Activated T-helper 9 cell treated with anti-CD3 and anti-CD28 coated beads, Interleukin-2, amount 50 U/mL, for 16 hours (primary cell): ENCODE results near the gene ADPRHL1.
"Not testable (repeated sequence)": the region's sequence is repeated elsewhere in the genome, so short reads cannot be mapped to it uniquely, and the experiment has no call there.

Source experiments
- DNase-seq: peaks from one replicate; pipeline ENCODE4 v3.0.0-alpha.2; 2020; ENCODE audit warnings: low read depth

ADPRHL1 gene

DNA sequence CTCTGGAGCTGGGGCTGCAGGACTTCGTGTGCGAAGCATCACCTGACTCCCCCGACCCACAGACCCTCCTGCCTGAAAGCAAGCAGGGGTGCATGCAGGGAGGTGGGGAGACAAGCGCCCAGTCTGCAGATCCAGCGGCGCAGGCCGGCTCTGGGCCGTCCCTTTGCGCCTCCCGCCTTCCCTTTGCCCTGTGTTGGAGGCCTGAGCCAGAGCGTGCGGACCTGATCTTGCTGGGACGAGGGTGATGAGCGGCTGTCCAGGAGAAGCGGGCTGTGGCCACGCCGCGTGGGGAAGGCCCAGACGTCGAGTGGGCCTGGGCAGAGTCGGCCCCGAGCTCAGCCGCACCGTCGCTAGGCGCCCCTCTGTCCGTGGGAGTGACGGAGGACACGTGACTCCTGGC lies 84.1 kb downstream of the ADPRHL1 start:
- DNase-seq, result no peak

- DNase-seq, result not testable (repeated sequence)
Observed at GRCh38 chr13:113368353-113368752, 84.9 kb downstream of the ADPRHL1 start.

DNA sequence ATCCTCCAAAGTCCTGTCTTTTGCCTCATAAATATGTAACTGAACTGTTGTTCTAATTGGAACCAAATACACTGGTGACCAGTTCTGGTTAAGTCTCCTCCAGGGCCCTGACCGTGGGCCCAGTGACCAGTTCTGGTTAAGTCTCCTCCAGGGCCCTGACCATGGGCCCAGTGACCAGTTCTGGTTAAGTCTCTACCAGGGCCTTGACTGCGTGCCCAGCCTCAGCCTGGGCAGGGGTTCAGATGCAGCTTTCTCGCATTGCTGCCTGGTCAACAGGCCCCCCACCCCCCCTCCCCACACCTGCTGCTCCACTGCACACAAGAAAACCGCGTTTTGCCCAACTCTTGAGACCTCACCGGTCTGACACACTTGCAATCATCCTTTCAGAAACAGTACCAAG lies 85.5 kb downstream of the ADPRHL1 start:
- no peak for DNase-seq

DNA sequence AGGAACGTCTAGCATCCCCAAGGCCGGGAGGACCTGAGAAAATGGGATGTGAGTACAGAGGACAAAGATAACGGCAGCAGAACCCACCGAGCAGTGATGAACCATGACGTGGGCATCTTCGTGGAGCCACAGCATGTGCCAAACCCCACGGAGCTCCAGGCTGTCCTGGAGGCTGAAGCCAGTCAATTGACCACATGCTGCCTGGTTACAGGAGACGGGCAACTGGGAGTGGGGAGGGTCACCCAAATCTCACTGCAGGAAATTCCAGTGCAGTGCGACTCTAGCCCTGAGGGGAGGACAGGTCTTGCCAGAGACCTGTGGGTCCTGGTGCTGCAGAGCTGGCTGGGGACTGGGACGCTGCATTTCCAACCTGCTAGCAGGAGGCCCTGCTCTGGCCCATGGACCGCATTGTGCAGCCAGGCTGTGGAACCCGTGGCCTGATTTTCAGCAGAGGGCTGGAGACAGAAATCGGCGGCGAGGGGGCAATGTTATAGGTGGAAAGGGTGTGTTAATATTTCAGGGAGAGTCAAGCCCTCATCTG lies 86.2 kb downstream of the ADPRHL1 start:
- DNase-seq, result no peak

- DNase-seq, result no peak
Observed at GRCh38 chr13:113365971-113366588, 87.2 kb downstream of the ADPRHL1 start.

DNA sequence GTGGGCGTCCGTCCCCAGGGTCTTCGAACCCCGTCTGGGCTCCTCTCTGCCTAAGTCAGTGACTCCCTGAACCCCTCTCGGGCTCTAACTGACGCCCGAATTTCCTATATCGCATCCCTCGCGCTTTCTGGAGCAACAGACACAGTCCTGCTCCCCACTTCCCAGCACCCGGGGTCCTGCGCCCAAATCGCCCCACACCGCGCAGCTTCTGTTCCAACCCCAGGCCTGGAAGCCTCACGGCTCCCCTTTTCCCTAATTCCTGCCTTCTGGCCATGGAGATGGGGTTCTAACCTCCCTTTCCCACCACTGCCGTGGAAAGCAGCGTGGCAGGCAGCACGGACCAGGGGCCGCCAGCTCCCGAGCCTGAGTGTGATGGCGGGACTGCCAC lies 87.7 kb downstream of the ADPRHL1 start:
- DNase-seq, result no peak

DNA sequence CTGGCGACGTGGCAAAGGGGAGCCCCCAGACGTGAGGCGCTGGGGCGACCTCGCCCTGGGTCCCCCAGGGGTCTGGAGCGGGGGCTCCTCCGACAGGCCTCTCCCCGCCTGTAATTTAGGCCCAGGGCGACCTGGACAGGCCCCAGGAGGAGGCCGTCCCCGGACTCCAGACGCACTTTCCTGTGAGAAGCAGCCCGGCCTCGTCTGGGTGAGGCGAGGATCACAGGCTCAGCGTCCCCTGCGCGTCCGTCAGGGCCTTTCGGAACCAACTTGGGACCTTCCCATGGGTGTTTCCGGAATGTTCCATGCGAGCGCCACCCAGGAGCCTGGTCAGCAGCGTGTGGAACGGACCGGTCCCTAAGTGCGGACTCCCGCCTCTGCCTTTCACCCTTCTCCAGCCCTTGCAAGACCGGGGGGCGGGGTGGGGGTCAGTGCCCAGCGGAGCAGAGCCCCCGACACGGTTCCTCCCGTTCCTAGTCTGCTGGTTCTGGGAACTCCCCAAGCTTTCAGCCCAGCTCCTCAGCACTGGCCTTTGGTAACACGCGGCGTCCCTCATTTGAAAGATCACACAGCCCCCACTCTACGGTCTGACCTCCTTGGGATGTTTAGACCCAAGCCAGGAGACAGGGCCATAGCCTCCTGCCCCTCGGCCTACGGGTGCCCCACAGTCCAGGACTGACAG lies 88.2 kb downstream of the ADPRHL1 start:
- no peak for DNase-seq

GRCh38 chr13:113364311-113364889 lies 88.9 kb downstream of the ADPRHL1 start:
- no peak for DNase-seq

DNA sequence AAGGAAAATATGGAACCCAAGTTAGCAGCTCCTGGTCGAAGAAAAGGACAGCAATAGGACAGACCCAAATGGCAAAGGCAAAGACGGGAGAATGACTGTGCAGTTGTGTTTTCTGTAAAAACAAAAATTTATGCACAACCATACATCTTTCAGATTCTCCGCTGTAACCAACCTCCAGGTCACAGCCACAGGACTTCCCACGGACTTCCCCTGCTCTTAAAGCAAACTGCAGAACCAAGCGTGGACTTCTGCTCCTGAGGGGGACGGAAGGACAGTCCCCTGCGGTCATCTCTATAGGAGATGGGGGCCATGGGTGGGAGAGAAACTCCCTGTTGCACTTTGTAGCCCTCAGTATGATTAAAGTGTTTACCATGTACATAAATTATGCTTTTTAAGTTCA lies 91.9 kb downstream of the ADPRHL1 start:
- no peak for DNase-seq

GRCh38 chr13:113360446-113360845 lies 92.8 kb downstream of the ADPRHL1 start:
- DNase-seq, result no peak

DNA sequence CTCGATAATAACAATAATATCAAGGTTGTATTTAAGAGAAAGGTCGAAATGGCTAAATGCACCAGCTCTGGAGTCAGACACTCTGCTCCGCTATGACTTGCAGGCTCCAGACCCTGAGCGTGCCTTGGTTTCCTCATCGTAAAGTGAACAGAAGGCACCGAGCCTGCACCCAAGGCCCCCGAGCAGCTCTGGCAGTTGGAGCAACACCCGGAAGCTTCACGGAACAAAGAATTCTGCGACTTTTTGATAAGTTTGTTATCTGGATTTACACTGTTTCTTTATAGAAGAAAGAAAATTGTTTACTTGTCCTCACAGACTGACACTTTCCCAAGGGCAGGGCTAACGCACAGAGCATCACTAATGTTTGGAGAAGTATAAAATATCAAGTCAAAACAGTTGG lies 93.7 kb downstream of the ADPRHL1 start:
- no peak for DNase-seq

- DNase-seq, result no peak
Observed at GRCh38 chr13:113358653-113359190, 94.6 kb downstream of the ADPRHL1 start.

GRCh38 chr13:113357529-113357928 lies 95.8 kb downstream of the ADPRHL1 start:
- no peak for DNase-seq

GRCh38 chr13:113356596-113356995 lies 96.7 kb downstream of the ADPRHL1 start:
- DNase-seq, result no peak

DNA sequence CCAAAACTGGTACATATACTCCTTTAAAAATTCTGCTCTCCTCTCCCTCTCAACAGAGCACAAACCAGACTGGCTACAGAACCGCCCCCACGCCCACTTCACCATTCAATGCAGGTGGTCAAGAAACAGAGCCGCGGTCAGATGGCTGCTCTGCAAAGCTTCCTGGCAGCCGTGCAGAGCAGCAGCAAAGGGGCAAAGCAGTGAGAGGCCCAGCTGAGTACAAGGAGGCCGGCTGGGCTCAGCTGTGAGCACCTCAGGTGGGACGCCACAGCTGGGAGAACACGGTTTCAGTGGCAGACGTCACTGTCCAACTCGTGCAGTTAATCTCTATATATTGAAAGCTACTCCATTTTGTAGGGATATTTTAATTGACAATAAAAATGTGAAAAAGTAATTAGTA lies 97.7 kb downstream of the ADPRHL1 start:
- DNase-seq, result no peak

DNA sequence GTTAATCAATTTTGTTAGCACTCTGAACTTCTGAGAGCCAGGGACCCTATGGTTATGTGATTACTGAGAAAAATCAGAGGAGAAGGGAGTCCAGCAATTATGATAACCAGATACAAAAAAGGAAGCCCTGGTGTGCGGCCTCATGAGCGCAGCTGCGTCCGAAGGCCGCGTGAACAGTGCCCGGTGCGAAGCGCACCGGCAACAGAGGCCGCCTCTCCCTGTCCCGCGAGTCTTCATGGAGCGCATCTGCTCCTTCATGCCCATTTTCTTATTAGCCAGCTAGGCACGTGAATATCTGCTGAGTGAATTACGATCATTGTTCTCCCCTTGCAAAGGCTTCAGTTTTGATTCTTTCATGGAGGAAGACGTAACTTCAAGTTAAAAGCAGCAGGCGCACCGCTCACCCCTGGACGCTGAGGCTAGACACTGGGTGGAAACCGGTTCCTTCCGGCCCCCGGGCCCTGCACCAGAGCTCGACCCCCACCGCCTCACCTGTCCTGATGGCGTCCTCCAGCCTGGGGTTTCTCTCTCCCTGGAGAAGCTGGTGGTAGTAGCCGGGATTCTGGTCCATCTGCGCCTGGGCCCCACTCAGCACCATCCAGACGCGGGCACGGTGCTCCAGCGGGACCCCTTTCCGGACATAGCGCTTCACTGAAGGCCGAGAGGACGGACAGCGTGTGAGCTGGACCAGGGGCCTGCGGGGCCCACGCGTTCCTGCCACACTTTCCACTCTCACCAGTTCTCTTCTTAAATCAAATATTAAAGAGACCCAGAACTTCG lies 98.3 kb downstream of the ADPRHL1 start:
- DNase-seq, result no peak

DNA sequence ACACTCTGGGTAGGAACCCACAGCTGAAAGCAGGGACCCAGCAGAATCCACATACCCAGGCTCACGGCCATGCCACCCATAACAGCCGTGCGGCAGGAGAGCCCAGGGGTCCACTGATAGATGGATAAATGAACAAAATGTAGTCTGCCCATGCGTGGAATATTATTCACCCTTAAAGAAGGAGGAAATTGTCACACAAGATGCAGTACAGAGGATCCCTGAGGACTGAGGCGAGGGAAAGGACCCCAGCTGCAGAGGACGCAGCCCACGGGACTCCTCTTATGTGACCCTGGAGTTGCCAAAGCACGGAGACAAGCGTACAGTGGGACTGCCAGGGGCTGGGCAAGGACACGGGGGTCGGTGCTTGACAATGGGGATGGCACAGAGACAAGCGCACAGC lies 100.0 kb downstream of the ADPRHL1 start:
- DNase-seq, result no peak

- no peak for DNase-seq
Observed at GRCh38 chr13:113351514-113352026, 101.7 kb downstream of the ADPRHL1 start.

GRCh38 chr13:113350938-113351335 lies 102.4 kb downstream of the ADPRHL1 start:
- DNase-seq, result no peak

DNA sequence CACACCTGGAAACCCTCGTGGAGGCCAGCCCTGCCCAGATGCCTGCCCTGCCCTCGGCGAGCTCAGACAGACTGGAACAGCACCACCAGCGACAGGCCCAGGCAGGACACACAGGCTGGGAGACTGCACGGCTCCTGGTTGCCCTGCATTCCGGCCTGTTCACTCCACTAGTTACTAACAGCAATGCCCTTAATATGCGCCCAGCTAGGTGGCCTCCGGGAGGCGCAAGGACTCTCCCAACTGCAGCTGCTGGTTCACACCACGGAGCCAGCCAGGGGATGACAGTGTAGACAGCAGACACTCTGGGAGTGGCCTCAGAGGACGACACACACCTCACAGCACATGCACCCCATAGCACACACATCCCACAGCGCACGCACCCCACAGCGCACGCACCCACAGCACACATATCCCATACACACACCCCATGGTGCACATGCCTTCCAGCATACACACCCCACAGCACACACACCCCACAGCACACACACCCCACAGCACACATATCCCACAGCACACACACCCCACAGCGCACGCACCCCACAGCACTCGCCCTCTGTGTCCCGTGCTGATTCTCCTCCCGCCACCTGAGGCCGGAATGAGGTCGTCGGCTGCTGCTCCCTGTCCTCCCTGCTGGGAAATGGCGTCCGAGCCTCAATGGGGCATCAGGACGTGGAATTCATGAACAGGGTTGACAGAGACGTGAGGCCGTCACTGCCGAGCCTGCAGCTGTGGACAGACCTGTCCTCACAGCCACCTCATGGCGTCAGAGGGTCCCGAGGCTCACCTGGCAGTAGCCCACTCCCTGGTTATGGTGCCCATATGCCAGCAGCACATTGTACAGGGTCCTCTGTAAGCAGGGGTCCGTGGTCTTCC lies 103.0 kb downstream of the ADPRHL1 start:
- no peak for DNase-seq
